ENCODE results near the gene DPP10.

Gene DPP10

GRCh38 chr2:115165529-115166109 is 723.2 kb downstream of the DPP10 start:
- Histone ChIP-seq H3K36me3 (ENCODE audit: control insufficient read depth in 2 of 2, insufficient read depth in 2 of 2, low read length in 2 of 2) (no peaks in the 10 kb centered on the region), H3K4me3 (ENCODE audit: low read length in 2 of 2) (no peak overlapping the region), H3K27ac (ENCODE audit: low read length) (no peak overlapping the region), H3K9ac (ENCODE audit: low read length in 2 of 2) (no peak overlapping the region), H3K27me3 (ENCODE audit: control insufficient read depth in 1 of 2, insufficient read depth in 2 of 2, low read length in 2 of 2) (peaks cover 12 to 18% of the 10 kb centered on the region in 2 donors), H3K4me1 (ENCODE audit: control insufficient read depth, insufficient read depth, low read length) (no peaks in the 10 kb centered on the region), H3K9me3 (ENCODE audit: control insufficient read depth in 2 of 2, low read length in 2 of 2) (no peaks in the 10 kb centered on the region)

DNA sequence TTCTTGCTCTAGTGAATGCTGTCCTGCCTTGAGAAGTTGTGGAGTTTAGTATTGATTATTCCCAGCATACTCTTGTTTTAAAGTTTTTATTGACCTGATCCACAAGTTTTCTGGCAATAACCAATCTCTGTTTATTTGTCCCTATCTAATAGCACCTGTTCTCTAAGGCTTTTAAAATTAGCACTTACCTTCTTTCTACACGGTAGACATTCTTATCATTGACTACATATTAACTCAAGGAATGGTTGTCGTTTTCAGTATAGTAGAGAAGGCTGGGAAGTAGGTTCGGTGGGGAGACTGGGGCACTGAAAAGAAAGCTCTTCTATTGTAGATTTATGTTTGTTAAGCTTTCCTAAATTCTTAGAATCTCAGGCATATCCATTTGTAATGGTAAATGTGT is 726.0 kb downstream of the DPP10 start:
- Histone ChIP-seq H3K9ac (ENCODE audit: low read length in 2 of 2) (no peak overlapping the region), H3K36me3 (ENCODE audit: control insufficient read depth in 2 of 2, insufficient read depth in 2 of 2, low read length in 2 of 2) (no peaks in the 10 kb centered on the region), H3K4me1 (ENCODE audit: control insufficient read depth, insufficient read depth, low read length) (no peaks in the 10 kb centered on the region), H3K27ac (ENCODE audit: low read length) (no peak overlapping the region), H3K27me3 (ENCODE audit: control insufficient read depth in 1 of 2, insufficient read depth in 2 of 2, low read length in 2 of 2) (peaks cover 0 to 3% of the 10 kb centered on the region in 2 donors), H3K4me3 (ENCODE audit: low read length in 2 of 2) (no peak overlapping the region), H3K9me3 (ENCODE audit: control insufficient read depth in 2 of 2, low read length in 2 of 2) (no peaks in the 10 kb centered on the region)

DNA sequence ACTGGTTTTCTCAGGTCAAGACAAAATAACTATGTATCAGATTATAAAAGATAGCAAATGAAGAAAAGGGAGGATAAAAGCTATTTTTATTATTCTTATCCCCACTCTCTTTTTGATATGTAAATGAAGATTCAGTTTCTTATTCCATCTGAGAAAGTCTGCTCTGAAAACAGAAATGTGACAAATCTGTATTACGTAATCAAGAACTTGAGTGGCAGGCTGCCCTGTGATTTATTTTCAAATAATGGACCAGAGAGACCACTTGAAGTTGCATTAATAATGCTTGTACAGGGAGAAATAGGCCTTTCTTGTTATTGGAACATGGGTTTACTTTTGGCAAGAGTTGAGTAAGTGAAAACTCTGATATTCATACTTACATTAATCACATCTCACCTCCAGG is 727.4 kb downstream of the DPP10 start:
- H3K36me3 ChIP-seq (ENCODE audit: control insufficient read depth in 2 of 2, insufficient read depth in 2 of 2, low read length in 2 of 2): no peaks in the 10 kb centered on the region
- no peak overlapping the region for H3K4me3 ChIP-seq (ENCODE audit: low read length in 2 of 2)
- no peaks in the 10 kb centered on the region for H3K9me3 ChIP-seq (ENCODE audit: control insufficient read depth in 2 of 2, low read length in 2 of 2)
- no peak overlapping the region for H3K9ac ChIP-seq (ENCODE audit: low read length in 2 of 2)
- H3K27ac ChIP-seq (ENCODE audit: low read length): no peak overlapping the region
- no peaks in the 10 kb centered on the region for H3K4me1 ChIP-seq (ENCODE audit: control insufficient read depth, insufficient read depth, low read length)
- no peaks in the 10 kb centered on the region for H3K27me3 ChIP-seq (ENCODE audit: control insufficient read depth in 1 of 2, insufficient read depth in 2 of 2, low read length in 2 of 2)

GRCh38 chr2:115171751-115172150 is 729.3 kb downstream of the DPP10 start:
- H3K4me1 ChIP-seq (ENCODE audit: control insufficient read depth, insufficient read depth, low read length): no peaks in the 10 kb centered on the region
- no peak overlapping the region for H3K4me3 ChIP-seq (ENCODE audit: low read length in 2 of 2)
- no peaks in the 10 kb centered on the region for H3K27me3 ChIP-seq (ENCODE audit: control insufficient read depth in 1 of 2, insufficient read depth in 2 of 2, low read length in 2 of 2)
- H3K27ac ChIP-seq (ENCODE audit: low read length): no peak overlapping the region
- no peaks in the 10 kb centered on the region for H3K36me3 ChIP-seq (ENCODE audit: control insufficient read depth in 2 of 2, insufficient read depth in 2 of 2, low read length in 2 of 2)
- no peaks in the 10 kb centered on the region for H3K9me3 ChIP-seq (ENCODE audit: control insufficient read depth in 2 of 2, low read length in 2 of 2)
- no peak overlapping the region for H3K9ac ChIP-seq (ENCODE audit: low read length in 2 of 2)

GRCh38 chr2:115174651-115175050 is 732.2 kb downstream of the DPP10 start:
- Histone ChIP-seq H3K27me3 (ENCODE audit: control insufficient read depth in 1 of 2, insufficient read depth in 2 of 2, low read length in 2 of 2) (no peaks in the 10 kb centered on the region), H3K36me3 (ENCODE audit: control insufficient read depth in 2 of 2, insufficient read depth in 2 of 2, low read length in 2 of 2) (no peaks in the 10 kb centered on the region), H3K27ac (ENCODE audit: low read length) (no peak overlapping the region), H3K4me1 (ENCODE audit: control insufficient read depth, insufficient read depth, low read length) (no peaks in the 10 kb centered on the region), H3K4me3 (ENCODE audit: low read length in 2 of 2) (no peak overlapping the region), H3K9me3 (ENCODE audit: control insufficient read depth in 2 of 2, low read length in 2 of 2) (no peaks in the 10 kb centered on the region), H3K9ac (ENCODE audit: low read length in 2 of 2) (no peak overlapping the region)

- Histone ChIP-seq H3K9ac (ENCODE audit: low read length in 2 of 2) (no peak overlapping the region), H3K9me3 (ENCODE audit: control insufficient read depth in 2 of 2, low read length in 2 of 2) (no peaks in the 10 kb centered on the region), H3K36me3 (ENCODE audit: control insufficient read depth in 2 of 2, insufficient read depth in 2 of 2, low read length in 2 of 2) (no peaks in the 10 kb centered on the region), H3K27ac (ENCODE audit: low read length) (no peak overlapping the region), H3K4me1 (ENCODE audit: control insufficient read depth, insufficient read depth, low read length) (no peaks in the 10 kb centered on the region), H3K4me3 (ENCODE audit: low read length in 2 of 2) (no peak overlapping the region), H3K27me3 (ENCODE audit: control insufficient read depth in 1 of 2, insufficient read depth in 2 of 2, low read length in 2 of 2) (no peaks in the 10 kb centered on the region)
Measured at GRCh38 chr2:115183144-115183543, 740.7 kb downstream of the DPP10 start.

DNA sequence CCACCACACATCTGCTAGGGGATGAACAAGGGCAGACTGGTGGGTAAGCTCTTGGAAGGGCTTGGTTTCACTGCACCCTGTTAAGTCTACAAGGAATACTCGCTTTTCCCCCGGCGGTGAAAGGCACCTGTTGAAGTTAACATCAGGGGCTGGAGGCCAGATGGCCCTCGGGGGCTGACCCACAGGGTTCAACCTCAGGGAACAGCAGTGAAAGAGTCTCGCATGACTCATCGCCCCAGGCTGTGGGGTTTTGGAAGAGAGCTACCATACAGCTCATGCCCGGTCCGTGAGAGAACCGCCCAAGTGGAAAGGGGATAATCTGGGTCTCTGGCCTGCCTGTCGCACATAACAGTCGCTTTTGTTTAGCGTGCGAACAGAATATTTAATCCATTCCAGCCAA is 748.0 kb downstream of the DPP10 start:
- Histone ChIP-seq H3K9ac (ENCODE audit: low read length in 2 of 2) (no peak overlapping the region), H3K9me3 (ENCODE audit: control insufficient read depth in 2 of 2, low read length in 2 of 2) (no peaks in the 10 kb centered on the region), H3K4me3 (ENCODE audit: low read length in 2 of 2) (no peak overlapping the region), H3K4me1 (ENCODE audit: control insufficient read depth, insufficient read depth, low read length) (no peaks in the 10 kb centered on the region), H3K36me3 (ENCODE audit: control insufficient read depth in 2 of 2, insufficient read depth in 2 of 2, low read length in 2 of 2) (no peaks in the 10 kb centered on the region), H3K27me3 (ENCODE audit: control insufficient read depth in 1 of 2, insufficient read depth in 2 of 2, low read length in 2 of 2) (no peaks in the 10 kb centered on the region), H3K27ac (ENCODE audit: low read length) (no peak overlapping the region)

GRCh38 chr2:115194623-115195022 is 752.2 kb downstream of the DPP10 start:
- Histone ChIP-seq H3K27me3 (ENCODE audit: control insufficient read depth in 1 of 2, insufficient read depth in 2 of 2, low read length in 2 of 2) (no peaks in the 10 kb centered on the region), H3K4me1 (ENCODE audit: control insufficient read depth, insufficient read depth, low read length) (no peaks in the 10 kb centered on the region), H3K27ac (ENCODE audit: low read length) (no peak overlapping the region), H3K36me3 (ENCODE audit: control insufficient read depth in 2 of 2, insufficient read depth in 2 of 2, low read length in 2 of 2) (no peaks in the 10 kb centered on the region), H3K4me3 (ENCODE audit: low read length in 2 of 2) (no peak overlapping the region), H3K9me3 (ENCODE audit: control insufficient read depth in 2 of 2, low read length in 2 of 2) (no peaks in the 10 kb centered on the region), H3K9ac (ENCODE audit: low read length in 2 of 2) (no peak overlapping the region)

- H3K27ac ChIP-seq (ENCODE audit: low read length): no peak overlapping the region
- no peaks in the 10 kb centered on the region for H3K27me3 ChIP-seq (ENCODE audit: control insufficient read depth in 1 of 2, insufficient read depth in 2 of 2, low read length in 2 of 2)
- no peaks in the 10 kb centered on the region for H3K36me3 ChIP-seq (ENCODE audit: control insufficient read depth in 2 of 2, insufficient read depth in 2 of 2, low read length in 2 of 2)
- no peaks in the 10 kb centered on the region for H3K4me1 ChIP-seq (ENCODE audit: control insufficient read depth, insufficient read depth, low read length)
- no peak overlapping the region for H3K4me3 ChIP-seq (ENCODE audit: low read length in 2 of 2)
- H3K9me3 ChIP-seq (ENCODE audit: control insufficient read depth in 2 of 2, low read length in 2 of 2): no peaks in the 10 kb centered on the region
- no peak overlapping the region for H3K9ac ChIP-seq (ENCODE audit: low read length in 2 of 2)
Measured at GRCh38 chr2:115196587-115196986, 754.1 kb downstream of the DPP10 start.

DNA sequence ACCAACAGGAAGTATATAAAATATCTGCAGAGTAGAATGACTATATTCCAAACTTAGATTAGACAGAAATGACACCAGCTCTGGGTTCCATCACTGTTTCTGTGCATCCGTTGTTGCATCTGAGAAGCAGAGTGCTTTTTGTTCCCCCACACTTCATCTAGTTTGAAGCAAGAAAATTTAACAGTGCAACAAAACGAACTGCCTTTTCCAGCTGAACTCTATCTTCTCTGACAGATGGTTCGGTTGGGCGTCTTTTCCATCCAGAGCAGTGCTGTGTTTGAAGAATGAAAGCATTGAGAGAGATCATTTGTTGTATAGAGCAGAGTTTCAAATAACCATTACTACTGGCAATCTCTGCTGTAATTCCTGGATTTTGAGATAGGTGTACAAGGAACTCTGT is 757.5 kb downstream of the DPP10 start:
- Histone ChIP-seq H3K4me1 (ENCODE audit: control insufficient read depth, insufficient read depth, low read length) (no peaks in the 10 kb centered on the region), H3K36me3 (ENCODE audit: control insufficient read depth in 2 of 2, insufficient read depth in 2 of 2, low read length in 2 of 2) (no peaks in the 10 kb centered on the region), H3K27ac (ENCODE audit: low read length) (no peak overlapping the region), H3K27me3 (ENCODE audit: control insufficient read depth in 1 of 2, insufficient read depth in 2 of 2, low read length in 2 of 2) (no peaks in the 10 kb centered on the region), H3K9ac (ENCODE audit: low read length in 2 of 2) (no peak overlapping the region), H3K9me3 (ENCODE audit: control insufficient read depth in 2 of 2, low read length in 2 of 2) (no peaks in the 10 kb centered on the region), H3K4me3 (ENCODE audit: low read length in 2 of 2) (no peak overlapping the region)

GRCh38 chr2:115201386-115201785 is 758.9 kb downstream of the DPP10 start:
- no peak overlapping the region for H3K9ac ChIP-seq (ENCODE audit: low read length in 2 of 2)
- H3K27ac ChIP-seq (ENCODE audit: low read length): no peak overlapping the region
- H3K9me3 ChIP-seq (ENCODE audit: control insufficient read depth in 2 of 2, low read length in 2 of 2): no peaks in the 10 kb centered on the region
- no peak overlapping the region for H3K4me3 ChIP-seq (ENCODE audit: low read length in 2 of 2)
- H3K4me1 ChIP-seq (ENCODE audit: control insufficient read depth, insufficient read depth, low read length): no peaks in the 10 kb centered on the region
- H3K27me3 ChIP-seq (ENCODE audit: control insufficient read depth in 1 of 2, insufficient read depth in 2 of 2, low read length in 2 of 2): no peaks in the 10 kb centered on the region
- no peaks in the 10 kb centered on the region for H3K36me3 ChIP-seq (ENCODE audit: control insufficient read depth in 2 of 2, insufficient read depth in 2 of 2, low read length in 2 of 2)
